Inflammatory macrophage treated with lipopolysaccharide for 4 hours (primary cell): ENCODE data around the gene PALLD.
"Not testable (repeated sequence)": the region's sequence is repeated elsewhere in the genome, so short reads cannot be mapped to it uniquely, and the experiment has no call there.

Experiments
- DNase-seq: peaks from one replicate; pipeline ENCODE4 v3.0.0-alpha.2; 2020

The PALLD gene

GRCh38 chr4:168498251-168498650 lies 1.4 kb downstream of the PALLD start:
- DNase-seq: no peak

DNA sequence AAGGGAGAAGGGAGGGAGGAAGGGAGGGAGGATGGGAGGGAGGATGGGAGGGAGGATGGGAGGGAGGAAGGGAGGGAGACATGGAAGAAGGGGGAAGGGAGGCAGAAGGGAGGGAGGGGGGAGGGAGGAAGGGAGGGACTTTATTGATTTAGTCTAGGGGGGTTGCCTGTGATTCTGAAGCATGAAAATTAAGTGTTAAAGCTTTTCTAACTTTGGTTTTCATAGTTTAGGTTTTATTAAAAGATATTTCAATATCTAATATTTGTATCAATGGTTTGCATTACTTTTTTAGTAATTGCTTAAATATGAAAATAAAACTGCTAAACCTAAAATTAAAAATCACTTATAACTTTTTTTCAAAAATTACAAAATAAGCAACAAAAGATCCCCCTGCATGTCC lies 2.4 kb downstream of the PALLD start:
- DNase-seq: no peak

DNA sequence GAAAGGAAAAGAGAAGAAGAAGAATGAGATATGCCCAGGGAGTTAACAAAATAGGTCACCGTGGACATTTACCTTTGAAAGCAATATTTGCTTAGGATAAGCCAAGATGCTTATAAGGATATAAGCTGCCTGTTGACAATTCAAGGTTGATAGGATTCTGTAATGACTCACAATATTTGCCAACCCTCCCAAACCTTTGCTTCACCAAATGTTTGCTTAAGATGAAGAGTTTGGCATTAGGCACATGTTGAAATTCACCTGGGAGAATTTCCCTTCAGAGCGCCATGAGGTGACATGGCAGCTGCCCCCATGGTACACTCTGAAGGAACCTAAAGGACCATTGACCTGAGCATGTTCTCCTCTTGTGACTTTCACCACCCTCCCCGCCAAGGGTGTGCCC lies 4.6 kb downstream of the PALLD start:
- no peak for DNase-seq

DNA sequence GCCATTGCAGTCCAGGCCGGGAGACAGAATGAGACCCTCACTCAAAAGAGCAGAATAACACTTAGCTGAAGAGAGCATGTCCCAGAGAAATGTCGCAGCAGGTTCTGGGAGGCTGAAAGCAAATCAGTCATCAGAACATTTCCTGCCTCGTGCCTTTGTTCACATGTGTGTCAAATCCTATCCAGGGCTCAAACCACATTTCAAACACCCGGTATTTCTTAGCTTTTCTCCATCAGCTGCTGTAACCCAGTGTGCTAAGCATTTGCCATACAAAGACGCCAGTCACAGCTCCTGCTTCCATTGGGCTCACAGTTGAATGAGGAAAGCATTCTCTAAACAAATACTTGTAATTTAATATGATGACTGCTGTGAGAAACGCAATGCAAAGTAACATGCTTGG lies 6.0 kb downstream of the PALLD start:
- DNase-seq: peak; percentile 16

- DNase-seq: peak; percentile 99
Measured at GRCh38 chr4:168503652-168504362, 7.0 kb downstream of the PALLD start.

GRCh38 chr4:168504526-168504925 lies 7.7 kb downstream of the PALLD start:
- no peak for DNase-seq

- peak; percentile 59 for DNase-seq
Measured at GRCh38 chr4:168506014-168506413, 9.2 kb downstream of the PALLD start.

- DNase-seq: peak; percentile 51
Measured at GRCh38 chr4:168507178-168507815, 10.4 kb downstream of the PALLD start.

GRCh38 chr4:168508683-168509082 lies 11.8 kb downstream of the PALLD start:
- DNase-seq: no peak

DNA sequence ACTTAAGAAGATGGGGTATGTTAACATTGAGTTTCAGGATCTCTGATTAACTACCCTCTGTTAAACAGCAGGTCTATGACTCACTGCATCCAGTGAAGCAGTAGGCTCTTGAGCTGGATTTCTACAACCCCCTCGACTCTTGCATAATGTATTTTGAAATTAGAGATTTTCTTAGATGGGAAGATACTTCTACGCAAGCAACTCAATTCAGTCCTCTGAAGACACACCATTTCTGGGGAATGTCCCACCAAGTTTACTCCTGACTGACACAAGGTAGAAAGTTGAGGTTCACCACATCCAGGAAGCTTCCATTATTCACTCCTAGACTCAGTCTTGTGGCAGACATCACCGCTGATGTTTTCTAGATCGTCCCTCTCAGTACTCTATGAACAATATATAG lies 12.9 kb downstream of the PALLD start:
- peak; percentile 100 for DNase-seq

DNA sequence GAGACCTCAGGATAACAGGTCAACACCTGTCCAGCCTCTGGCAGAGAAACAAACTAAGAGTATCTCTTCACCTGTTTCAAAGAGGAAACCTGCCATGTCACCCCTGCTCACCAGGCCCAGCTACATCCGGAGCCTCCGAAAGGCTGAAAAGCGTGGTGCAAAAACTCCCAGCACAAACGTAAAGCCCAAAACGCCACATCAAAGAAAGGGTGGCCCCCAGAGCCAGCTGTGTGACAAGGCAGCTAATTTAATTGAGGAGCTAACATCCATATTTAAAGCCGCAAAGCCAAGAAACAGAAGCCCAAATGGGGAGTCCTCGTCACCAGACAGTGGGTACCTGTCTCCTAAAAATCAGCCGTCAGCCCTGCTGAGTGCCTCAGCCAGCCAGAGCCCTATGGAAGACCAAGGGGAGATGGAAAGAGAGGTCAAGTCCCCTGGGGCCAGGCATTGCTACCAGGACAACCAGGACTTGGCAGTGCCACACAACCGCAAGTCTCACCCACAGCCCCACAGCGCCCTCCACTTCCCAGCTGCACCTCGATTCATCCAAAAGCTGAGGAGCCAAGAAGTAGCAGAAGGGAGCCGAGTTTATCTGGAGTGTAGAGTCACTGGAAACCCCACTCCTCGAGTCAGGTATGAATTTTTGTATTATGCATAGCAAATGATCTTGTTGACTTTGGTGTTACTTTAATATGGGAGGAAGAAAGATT lies 15.1 kb downstream of the PALLD start:
- no peak for DNase-seq

- DNase-seq: not testable (repeated sequence)
Measured at GRCh38 chr4:168513826-168514225, 17.0 kb downstream of the PALLD start.

DNA sequence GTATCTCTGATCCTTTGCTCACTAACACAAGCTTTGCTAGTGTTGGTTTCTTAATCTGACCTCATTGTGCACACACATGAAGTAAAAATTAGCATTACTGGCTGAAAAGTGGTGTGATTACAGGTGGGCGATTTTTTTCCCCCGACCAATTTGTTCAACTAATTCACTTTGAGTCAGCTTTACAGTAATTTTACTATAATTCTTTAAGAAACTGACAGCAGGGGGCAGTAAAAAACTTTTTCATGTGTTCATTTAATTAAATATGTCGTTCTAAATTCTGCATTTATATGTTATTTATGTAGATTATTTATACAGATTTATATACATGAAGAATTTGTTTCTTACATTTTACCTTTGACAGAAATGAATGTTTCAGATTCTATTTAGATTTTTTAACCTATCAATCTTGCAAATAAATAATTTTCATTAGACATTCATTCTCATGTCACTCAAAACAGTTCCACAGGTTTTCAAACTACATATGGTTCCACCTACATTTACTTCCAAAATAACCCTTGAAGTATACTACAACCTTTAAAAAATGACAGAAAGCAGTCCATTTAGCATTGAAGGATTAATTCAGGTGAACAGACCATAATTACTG lies 17.5 kb downstream of the PALLD start:
- peak; percentile 60 for DNase-seq

DNA sequence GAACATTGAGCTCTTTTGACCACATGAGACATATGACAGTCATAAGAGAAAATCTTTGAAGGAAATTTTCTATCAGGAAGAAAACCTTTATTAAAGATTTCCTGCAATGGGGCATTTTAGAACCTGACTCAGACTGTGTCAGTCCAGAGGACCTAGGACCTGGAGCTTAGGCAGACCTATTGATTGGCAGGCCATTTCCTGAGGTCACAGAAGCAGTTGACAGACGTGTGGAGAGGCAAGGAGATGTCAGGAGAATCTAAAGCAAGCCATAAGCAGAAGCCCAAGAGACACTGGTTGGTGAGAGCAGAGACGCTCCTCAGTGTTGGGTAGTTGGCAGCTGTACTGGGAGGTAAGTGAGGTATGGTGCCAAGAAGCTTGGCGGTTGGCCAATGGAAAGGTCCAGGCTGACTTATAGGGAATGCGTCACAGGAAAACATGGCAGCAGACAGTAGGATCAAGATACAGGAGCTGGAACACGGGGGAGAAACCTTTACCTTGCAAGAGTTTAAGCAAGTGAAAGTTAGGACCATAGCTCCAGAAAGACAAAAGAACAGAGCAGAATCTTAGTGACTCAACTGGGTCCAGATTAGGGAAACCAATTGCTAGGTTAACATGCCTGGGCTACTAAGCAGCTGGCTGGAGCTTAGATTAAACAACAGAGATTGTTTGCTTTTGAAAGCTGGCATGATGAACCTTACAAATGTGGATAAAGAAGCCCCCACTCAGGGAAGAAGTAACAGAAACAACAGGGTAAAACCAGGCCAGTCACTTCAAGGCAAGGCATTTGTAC lies 18.6 kb downstream of the PALLD start:
- DNase-seq: no peak

DNA sequence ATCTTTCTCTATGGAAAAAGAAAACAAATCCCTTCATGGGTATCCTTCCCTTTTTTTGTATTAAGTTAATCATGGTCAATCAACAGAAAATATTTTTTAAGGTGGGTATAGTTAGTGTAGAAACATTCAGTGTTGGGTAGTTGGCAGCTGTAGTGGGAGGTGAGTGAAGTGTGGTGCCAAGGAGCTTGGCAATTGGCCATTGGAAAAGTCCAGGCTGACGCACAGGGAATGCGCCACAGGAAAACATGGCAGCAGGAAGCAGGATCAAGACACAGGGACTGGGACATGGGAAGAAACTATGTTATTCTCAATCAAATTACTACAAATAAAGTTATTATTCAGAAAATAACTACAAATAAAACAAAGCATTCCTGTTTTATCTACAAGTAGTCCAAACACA lies 20.0 kb downstream of the PALLD start:
- no peak for DNase-seq

DNA sequence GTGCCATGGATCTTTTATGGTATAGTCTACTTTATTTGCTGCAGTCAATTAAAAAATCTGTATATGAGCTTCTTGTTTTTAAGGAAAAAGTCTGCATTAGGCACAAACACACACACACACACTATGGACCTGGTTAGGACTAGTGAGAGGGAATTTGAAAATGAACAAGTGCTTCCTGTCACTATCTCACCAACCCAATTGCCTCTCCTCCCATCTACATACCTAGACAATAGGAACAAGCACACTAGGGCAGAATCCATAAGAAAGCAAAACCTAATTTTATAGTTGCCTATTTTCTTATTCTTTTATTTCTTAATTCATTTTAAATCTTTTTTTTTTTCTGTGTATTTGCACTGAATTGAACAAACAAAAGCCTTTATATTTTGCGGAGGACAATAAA lies 22.7 kb downstream of the PALLD start:
- no peak for DNase-seq

GRCh38 chr4:168521721-168522120 lies 24.9 kb downstream of the PALLD start:
- DNase-seq: no peak

DNA sequence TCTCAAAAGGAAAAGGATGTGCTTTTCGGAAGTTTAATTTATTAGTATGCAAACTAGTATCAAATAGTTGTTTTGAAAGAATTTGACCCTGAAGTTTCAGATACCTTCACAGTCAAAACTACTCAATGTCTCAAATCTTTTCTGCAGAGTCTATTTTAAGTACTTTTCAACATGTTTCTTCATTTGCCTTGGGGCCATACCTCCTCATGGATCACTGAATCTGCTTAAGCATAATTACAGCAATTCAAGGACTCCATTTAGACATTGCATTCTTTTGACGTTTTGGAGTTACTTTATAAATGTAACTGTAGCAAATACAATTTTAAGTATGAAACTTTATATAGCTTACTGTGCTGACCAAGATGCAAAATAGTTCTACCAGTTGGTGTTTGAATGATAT lies 25.5 kb downstream of the PALLD start:
- DNase-seq: no peak

- DNase-seq: no peak
Measured at GRCh38 chr4:168522829-168523489, 26.1 kb downstream of the PALLD start.

DNA sequence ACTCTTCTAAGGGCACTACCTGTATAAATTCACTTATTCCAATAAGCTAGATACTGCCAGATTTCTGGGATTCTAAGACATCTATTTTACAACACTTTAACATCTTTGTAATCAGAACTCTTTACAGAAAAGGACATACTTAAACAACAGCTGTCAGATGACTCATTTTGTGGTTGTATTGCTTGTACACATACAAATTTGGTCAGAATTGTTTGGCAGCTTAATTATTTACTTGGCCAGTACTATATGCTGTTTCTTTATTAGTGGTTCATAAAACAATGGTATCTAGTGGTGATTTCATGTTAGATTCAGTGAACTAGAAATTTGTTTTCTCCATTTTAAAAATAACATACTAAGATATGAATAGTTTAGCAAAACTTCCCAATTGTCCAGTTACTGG lies 27.2 kb downstream of the PALLD start:
- DNase-seq: peak; percentile 36

- DNase-seq: no peak
Measured at GRCh38 chr4:168524897-168525296, 28.0 kb downstream of the PALLD start.

DNA sequence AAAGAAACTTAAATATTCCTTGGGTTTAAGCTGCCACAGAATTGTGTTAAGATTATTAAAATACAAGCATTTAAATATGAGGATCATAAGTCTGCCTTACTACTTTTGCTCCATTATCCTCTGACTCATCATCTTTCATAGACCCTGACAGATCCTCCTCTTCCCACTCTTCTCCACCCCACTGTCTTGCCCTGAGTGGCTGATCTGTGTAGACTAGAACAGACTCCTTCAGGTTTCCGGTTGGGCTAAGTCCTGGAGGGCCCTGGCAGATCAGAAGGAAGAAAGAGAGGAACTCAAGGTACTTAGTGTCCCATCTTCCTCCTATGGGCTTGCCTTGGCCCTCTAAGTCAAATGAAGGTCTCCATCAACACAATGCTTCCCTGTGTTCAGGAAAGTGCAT lies 30.7 kb downstream of the PALLD start:
- peak; percentile 10 for DNase-seq
